ENCODE data around the gene FBXO15.
A peak's percentile ranks its signal among the peaks of the same experiment; 100 is the strongest.

FBXO15 gene

DNA sequence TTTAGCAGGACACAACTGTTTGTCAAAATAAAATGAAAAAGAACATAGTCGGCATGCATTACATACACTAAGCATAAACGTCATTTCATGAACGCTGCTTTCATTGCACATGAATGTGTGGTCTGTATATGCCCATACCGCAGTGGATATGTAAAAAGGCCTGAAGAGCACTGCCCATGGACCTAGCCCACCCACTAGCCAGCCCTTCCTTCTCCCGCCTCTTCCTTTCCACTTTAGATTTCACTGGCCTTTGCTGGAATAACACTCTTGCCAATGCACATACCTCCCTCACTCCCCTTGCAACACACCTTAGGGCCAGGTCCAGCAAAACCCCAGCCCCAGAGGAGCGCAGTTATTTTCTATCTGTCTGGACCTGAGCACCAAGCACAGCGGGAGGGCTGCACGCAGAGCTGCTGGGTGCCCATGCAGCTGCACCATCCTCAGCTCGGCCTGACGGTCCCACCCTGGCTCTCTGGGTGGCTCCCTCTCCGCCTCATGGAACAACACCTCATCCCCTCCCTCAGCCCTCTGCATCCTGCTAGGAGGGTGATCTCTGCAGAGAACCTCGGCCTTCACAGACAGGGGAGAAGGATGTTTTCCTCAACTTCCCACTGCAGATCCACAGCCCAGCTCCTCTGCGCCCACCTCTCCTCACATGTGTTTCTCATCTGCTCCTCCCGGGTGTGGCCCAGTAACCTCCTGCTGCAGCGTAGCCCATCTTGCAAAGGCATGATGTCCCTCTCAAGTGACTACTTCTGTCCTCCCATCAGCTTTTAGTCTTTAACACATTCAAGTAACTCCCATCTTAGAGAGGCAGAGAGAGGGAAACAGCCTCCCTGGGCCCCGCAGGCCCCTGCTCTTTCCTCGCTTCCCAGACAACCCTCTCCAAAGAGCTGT, 72.7 kb downstream of the FBXO15 start:
- no peak overlapping the region for H3K9ac ChIP-seq (ENCODE audit: low read length)
- H2BK120ac ChIP-seq (ENCODE audit: low read depth, low read length) = no peak overlapping the region
- H2AK5ac ChIP-seq (ENCODE audit: low read length, severe bottlenecking) = no peak overlapping the region
- no peak overlapping the region for H2BK15ac ChIP-seq (ENCODE audit: low read depth, poor library complexity, severe bottlenecking)
- H3K4me1 ChIP-seq (ENCODE audit: control insufficient read depth, insufficient read depth, low read depth, low read length) = no peaks in the 10 kb centered on the region
- no peak overlapping the region for H3K4ac ChIP-seq (ENCODE audit: low read depth in 1 of 2, low read length in 2 of 2)
- 91% methylated on average over 17 of the region's 17 CpGs for WGBS
- H3K4me2 ChIP-seq (ENCODE audit: low read length, poor library complexity, severe bottlenecking) = no peak overlapping the region
- H4K91ac ChIP-seq (ENCODE audit: low read length) = no peak overlapping the region
- no peak overlapping the region for H2BK12ac ChIP-seq (ENCODE audit: low read length in 2 of 2)
- H3K18ac ChIP-seq (ENCODE audit: low read depth in 1 of 2, low read length in 2 of 2) = no peak overlapping the region
- H2AFZ ChIP-seq (ENCODE audit: low read depth, low read length) = no peak overlapping the region
- DNase-seq = no peak
- H2BK5ac ChIP-seq (ENCODE audit: low read depth, low read length, poor library complexity, severe bottlenecking) = no peak overlapping the region
- H3K4me3 ChIP-seq (ENCODE audit: insufficient read depth in 1 of 2, low read depth in 1 of 2, low read length in 2 of 2) = no peak overlapping the region
- no peak overlapping the region for H3K14ac ChIP-seq (ENCODE audit: low read length in 2 of 2)
- no peaks in the 10 kb centered on the region for H3K79me1 ChIP-seq (replicated peaks; ENCODE audit: low read length, poor library complexity, severe bottlenecking)
- H4K8ac ChIP-seq (ENCODE audit: low read length) = no peak overlapping the region
- H3K9me3 ChIP-seq (ENCODE audit: control insufficient read depth, low read length) = no peaks in the 10 kb centered on the region
- H3K27me3 ChIP-seq (ENCODE audit: control insufficient read depth in 1 of 2, insufficient read depth in 1 of 2, low read length in 2 of 2) = peaks cover 0 to 10% of the 10 kb centered on the region in 2 experiments
- H3K36me3 ChIP-seq (ENCODE audit: control insufficient read depth in 1 of 2, insufficient read depth in 2 of 2, low read depth in 1 of 2, low read length in 2 of 2) = no peaks in the 10 kb centered on the region
- no peak overlapping the region for H3K27ac ChIP-seq (ENCODE audit: low read length, poor library complexity, severe bottlenecking)
- H3K23ac ChIP-seq (ENCODE audit: low read length in 2 of 2) = no peak overlapping the region

DNA sequence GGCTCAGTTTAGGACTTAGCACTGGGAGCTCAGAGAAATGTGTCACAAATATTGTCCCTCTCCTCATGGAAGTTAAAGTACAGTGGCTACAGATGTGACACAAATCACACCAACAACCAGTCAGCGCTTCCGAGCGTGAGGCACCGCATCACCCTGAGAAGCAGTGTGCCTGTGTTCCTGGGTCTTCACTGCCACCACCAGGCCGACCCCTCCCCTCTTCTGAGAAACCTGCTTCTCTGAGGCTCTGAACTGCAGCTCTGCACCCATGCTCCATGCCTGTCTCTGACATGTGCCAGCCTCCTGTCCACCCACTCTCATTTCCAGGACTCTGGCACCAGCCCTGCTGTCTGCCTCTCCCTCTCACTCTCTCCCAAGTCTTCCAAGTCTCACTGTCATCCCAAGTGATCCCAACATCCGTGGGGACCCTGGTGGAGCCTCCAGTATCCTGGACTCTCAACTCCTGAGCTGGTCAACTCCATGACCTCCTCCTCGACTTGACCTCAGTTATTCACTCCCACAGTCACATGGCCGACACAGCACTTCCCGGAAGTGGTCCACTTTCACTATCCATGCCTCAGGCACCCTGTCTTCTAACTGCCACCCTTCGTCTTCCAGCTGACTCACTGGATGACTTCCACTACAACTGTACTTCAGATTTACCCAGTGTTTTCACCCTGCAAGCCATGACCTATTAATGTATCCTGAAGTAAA, 73.5 kb downstream of the FBXO15 start:
- H3K27me3 ChIP-seq (ENCODE audit: control insufficient read depth in 1 of 2, insufficient read depth in 1 of 2, low read length in 2 of 2) = peaks cover 0 to 10% of the 10 kb centered on the region in 2 experiments
- H3K27ac ChIP-seq (ENCODE audit: low read length, poor library complexity, severe bottlenecking) = no peak overlapping the region
- H3K4me2 ChIP-seq (ENCODE audit: low read length, poor library complexity, severe bottlenecking) = no peak overlapping the region
- DNase-seq = no peak
- H2BK12ac ChIP-seq (ENCODE audit: low read length in 2 of 2) = no peak overlapping the region
- H2AK5ac ChIP-seq (ENCODE audit: low read length, severe bottlenecking) = no peak overlapping the region
- H3K4ac ChIP-seq (ENCODE audit: low read depth in 1 of 2, low read length in 2 of 2) = no peak overlapping the region
- H3K79me1 ChIP-seq (replicated peaks; ENCODE audit: low read length, poor library complexity, severe bottlenecking) = no peaks in the 10 kb centered on the region
- no peak overlapping the region for H2BK5ac ChIP-seq (ENCODE audit: low read depth, low read length, poor library complexity, severe bottlenecking)
- no peak overlapping the region for H2AFZ ChIP-seq (ENCODE audit: low read depth, low read length)
- H3K4me3 ChIP-seq (ENCODE audit: insufficient read depth in 1 of 2, low read depth in 1 of 2, low read length in 2 of 2) = no peak overlapping the region
- no peak overlapping the region for H3K23ac ChIP-seq (ENCODE audit: low read length in 2 of 2)
- H3K36me3 ChIP-seq (ENCODE audit: control insufficient read depth in 1 of 2, insufficient read depth in 2 of 2, low read depth in 1 of 2, low read length in 2 of 2) = no peaks in the 10 kb centered on the region
- no peak overlapping the region for H4K91ac ChIP-seq (ENCODE audit: low read length)
- no peak overlapping the region for H3K9ac ChIP-seq (ENCODE audit: low read length)
- no peak overlapping the region for H3K14ac ChIP-seq (ENCODE audit: low read length in 2 of 2)
- WGBS = 86% methylated on average over 10 of the region's 10 CpGs
- H2BK120ac ChIP-seq (ENCODE audit: low read depth, low read length) = no peak overlapping the region
- no peak overlapping the region for H2BK15ac ChIP-seq (ENCODE audit: low read depth, poor library complexity, severe bottlenecking)
- H3K9me3 ChIP-seq (ENCODE audit: control insufficient read depth, low read length) = no peaks in the 10 kb centered on the region
- H3K4me1 ChIP-seq (ENCODE audit: control insufficient read depth, insufficient read depth, low read depth, low read length) = no peaks in the 10 kb centered on the region
- H3K18ac ChIP-seq (ENCODE audit: low read depth in 1 of 2, low read length in 2 of 2) = no peak overlapping the region
- H4K8ac ChIP-seq (ENCODE audit: low read length) = no peak overlapping the region

DNA sequence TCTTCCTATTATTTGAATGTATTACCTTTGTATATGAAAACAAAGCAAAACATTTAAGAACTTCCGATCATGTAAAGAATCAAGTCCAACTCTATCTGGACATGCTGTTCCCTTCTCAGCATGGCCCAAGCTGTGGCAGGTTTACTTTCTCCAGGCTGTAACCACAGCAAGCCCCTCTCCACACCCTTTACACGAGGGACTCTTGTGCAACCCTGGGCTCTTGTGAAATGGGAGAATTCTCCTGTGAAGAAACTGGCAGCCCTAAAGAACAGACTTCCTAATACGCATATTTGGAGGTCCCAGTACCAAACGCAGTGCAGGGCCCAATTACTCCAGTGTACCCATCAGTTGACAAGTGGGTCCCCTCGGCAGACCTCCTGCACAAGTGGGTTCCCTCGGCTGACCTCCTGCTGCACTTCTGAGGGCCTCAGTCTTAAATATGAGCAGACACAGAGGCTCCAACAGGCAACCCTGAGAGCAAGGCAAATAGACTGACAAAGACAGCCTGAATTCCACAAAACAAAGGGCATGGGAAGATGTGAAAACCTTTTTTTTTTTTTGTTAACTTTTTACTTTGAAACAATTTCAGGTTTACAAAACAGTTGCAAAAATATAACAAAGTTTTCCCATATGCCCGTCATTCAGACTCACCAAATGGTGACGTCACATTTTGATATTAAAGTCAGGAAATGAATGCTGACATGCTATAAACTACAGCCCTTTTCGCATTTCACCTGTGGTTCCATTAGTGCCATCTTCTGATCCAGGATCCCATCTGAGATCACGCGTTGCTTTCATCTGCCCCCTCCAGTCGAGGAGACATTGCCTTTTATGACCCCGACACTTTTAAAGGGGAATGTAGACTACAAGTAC, 78.2 kb downstream of the FBXO15 start:
- no peak overlapping the region for H4K8ac ChIP-seq (ENCODE audit: low read length)
- no peak overlapping the region for H3K23ac ChIP-seq (ENCODE audit: low read length in 2 of 2)
- H3K4ac ChIP-seq (ENCODE audit: low read depth in 1 of 2, low read length in 2 of 2) = no peak overlapping the region
- no peaks in the 10 kb centered on the region for H3K9me3 ChIP-seq (ENCODE audit: control insufficient read depth, low read length)
- no peak overlapping the region for H4K91ac ChIP-seq (ENCODE audit: low read length)
- no peak overlapping the region for H3K4me3 ChIP-seq (ENCODE audit: insufficient read depth in 1 of 2, low read depth in 1 of 2, low read length in 2 of 2)
- peaks cover 0 to 9% of the 10 kb centered on the region in 2 experiments for H3K27me3 ChIP-seq (ENCODE audit: control insufficient read depth in 1 of 2, insufficient read depth in 1 of 2, low read length in 2 of 2)
- H3K4me2 ChIP-seq (ENCODE audit: low read length, poor library complexity, severe bottlenecking) = no peak overlapping the region
- H2BK12ac ChIP-seq (ENCODE audit: low read length in 2 of 2) = no peak overlapping the region
- H3K79me1 ChIP-seq (replicated peaks; ENCODE audit: low read length, poor library complexity, severe bottlenecking) = no peaks in the 10 kb centered on the region
- no peak overlapping the region for H2BK120ac ChIP-seq (ENCODE audit: low read depth, low read length)
- no peak overlapping the region for H3K14ac ChIP-seq (ENCODE audit: low read length in 2 of 2)
- no peak overlapping the region for H2BK15ac ChIP-seq (ENCODE audit: low read depth, poor library complexity, severe bottlenecking)
- H2AFZ ChIP-seq (ENCODE audit: low read depth, low read length) = no peak overlapping the region
- H3K4me1 ChIP-seq (ENCODE audit: control insufficient read depth, insufficient read depth, low read depth, low read length) = no peaks in the 10 kb centered on the region
- 82% methylated on average over 13 of the region's 13 CpGs for WGBS
- no peak overlapping the region for H3K27ac ChIP-seq (ENCODE audit: low read length, poor library complexity, severe bottlenecking)
- H3K18ac ChIP-seq (ENCODE audit: low read depth in 1 of 2, low read length in 2 of 2) = no peak overlapping the region
- H3K9ac ChIP-seq (ENCODE audit: low read length) = no peak overlapping the region
- H3K36me3 ChIP-seq (ENCODE audit: control insufficient read depth in 1 of 2, insufficient read depth in 2 of 2, low read depth in 1 of 2, low read length in 2 of 2) = no peaks in the 10 kb centered on the region
- no peak overlapping the region for H2BK5ac ChIP-seq (ENCODE audit: low read depth, low read length, poor library complexity, severe bottlenecking)
- H2AK5ac ChIP-seq (ENCODE audit: low read length, severe bottlenecking) = no peak overlapping the region
- peak; percentile 12 for DNase-seq
